HepG2 (cell line): ENCODE data around the gene PGS1. TPM values are rescaled to one million over a fixed set of nuclear protein-coding genes. Genes with fewer than 3 reads are reported as not detected.

Source experiments
- DRAP1 ChIP-seq: IDR thresholded peaks from 2 replicates; pipeline ENCODE4 v1.6.1; 2016; ENCODE audit warnings: missing genetic modification reagents, missing compliant biosample characterization
- ESRRA ChIP-seq: sonication (generic); formaldehyde crosslinking; IDR thresholded peaks from 2 replicates; pipeline ENCODE4 v1.5.1; 2020; ENCODE audit warnings: mild to moderate bottlenecking, low read depth, missing genetic modification reagents
- EZH2 ChIP-seq: conservative IDR thresholded peaks from 2 replicates; pipeline ENCODE4 v1.6.1; 2012; ENCODE audit warnings: mild to moderate bottlenecking, low read depth, low read length, moderate library complexity
- FOXK2 ChIP-seq: fragments of 450-650 bp; IDR thresholded peaks from 2 replicates; pipeline ENCODE4 v1.6.1; 2016
- HNRNPLL ChIP-seq: fragments of 200-400 bp; formaldehyde crosslinking; IDR thresholded peaks from 2 replicates; pipeline ENCODE4 v1.6.1; 2017; ENCODE audit warnings: mild to moderate bottlenecking, low read depth, low read length; ENCODE audit not compliant: poor library complexity, severe bottlenecking
- IRF1 ChIP-seq: sonication (generic); formaldehyde crosslinking; IDR thresholded peaks from 2 replicates; pipeline ENCODE4 v1.4.0; 2020; ENCODE audit warnings: low read depth, mild to moderate bottlenecking, missing genetic modification reagents
- KLF16 ChIP-seq, 2 experiments: sonication (generic) in 1 of 2; formaldehyde crosslinking in 1 of 2; IDR thresholded peaks; 2 replicates each; pipeline versions ENCODE4 v1.6.1 to v1.8.0; 2016 to 2023; ENCODE audit warnings: missing genetic modification reagents in 2 of 2, missing compliant biosample characterization in 1 of 2
- NCOA2 ChIP-seq: sonication (generic); formaldehyde crosslinking; IDR thresholded peaks from 2 replicates; pipeline ENCODE4 v1.8.0; 2022; ENCODE audit warnings: inconsistent platforms
- NFIC ChIP-seq: IDR thresholded peaks from 2 replicates; pipeline ENCODE4 v1.6.1; 2012; ENCODE audit warnings: mild to moderate bottlenecking, low read length, inconsistent platforms
- NPAS2 ChIP-seq: sonication (generic); formaldehyde crosslinking; IDR thresholded peaks from 2 replicates; pipeline ENCODE4 v1.8.0; 2022; ENCODE audit warnings: mild to moderate bottlenecking, missing genetic modification reagents, borderline replicate concordance
- SIN3A ChIP-seq: IDR thresholded peaks from 2 replicates; pipeline ENCODE4 v1.6.1; 2011; ENCODE audit warnings: low read depth, mild to moderate bottlenecking, control low read depth, low read length, borderline replicate concordance
- ZBTB1 ChIP-seq: sonication (generic); formaldehyde crosslinking; IDR thresholded peaks from 2 replicates; pipeline ENCODE4 v1.4.0; 2020; ENCODE audit warnings: missing genetic modification reagents, borderline replicate concordance
- ZBTB14 ChIP-seq: sonication (generic); formaldehyde crosslinking; IDR thresholded peaks from 2 replicates; pipeline ENCODE4 v1.4.0; 2020; ENCODE audit warnings: missing genetic modification reagents
- ZBTB25 ChIP-seq: IDR thresholded peaks from 2 replicates; pipeline ENCODE4 v1.6.1; 2018; ENCODE audit warnings: missing genetic modification reagents
- ZBTB44 ChIP-seq: sonication (generic); formaldehyde crosslinking; IDR thresholded peaks from 2 replicates; pipeline ENCODE4 v1.4.0; 2020; ENCODE audit warnings: missing genetic modification reagents
- ZFYVE20 ChIP-seq: sonication (generic); formaldehyde crosslinking; IDR thresholded peaks from 2 replicates; pipeline ENCODE4 v1.8.0; 2023; ENCODE audit warnings: low read depth, mild to moderate bottlenecking, moderate library complexity, missing genetic modification reagents, borderline replicate concordance
- ZNF180 ChIP-seq: sonication (generic); formaldehyde crosslinking; IDR thresholded peaks from 2 replicates; pipeline ENCODE4 v1.4.0; 2020; ENCODE audit warnings: low read depth, missing genetic modification reagents, borderline replicate concordance
- ZNF382 ChIP-seq: sonication (generic); formaldehyde crosslinking; IDR thresholded peaks from 2 replicates; pipeline ENCODE4 v1.5.0; 2020; ENCODE audit warnings: missing genetic modification reagents, mild to moderate bottlenecking, borderline replicate concordance
- ZNF430 ChIP-seq: sonication (generic); formaldehyde crosslinking; IDR thresholded peaks from 2 replicates; pipeline ENCODE4 v1.9.0; 2021; ENCODE audit warnings: mild to moderate bottlenecking, missing genetic modification reagents
- ZNF441 ChIP-seq: sonication (generic); formaldehyde crosslinking; IDR thresholded peaks from 2 replicates; pipeline ENCODE4 v1.7.0; 2021; ENCODE audit warnings: missing genetic modification reagents, borderline replicate concordance
- ZNF446 ChIP-seq: sonication (generic); formaldehyde crosslinking; IDR thresholded peaks from 2 replicates; pipeline ENCODE4 v1.5.0; 2020; ENCODE audit warnings: mild to moderate bottlenecking, missing genetic modification reagents
- ZNF484 ChIP-seq: sonication (generic); formaldehyde crosslinking; IDR thresholded peaks from 2 replicates; pipeline ENCODE4 v1.5.1; 2020; ENCODE audit warnings: mild to moderate bottlenecking, low read depth, missing genetic modification reagents, borderline replicate concordance
- ZNF841 ChIP-seq: sonication (generic); formaldehyde crosslinking; IDR thresholded peaks from 2 replicates; pipeline ENCODE4 v1.8.1; 2023; ENCODE audit warnings: missing genetic modification reagents, borderline replicate concordance
- ZNF878 ChIP-seq: sonication (generic); formaldehyde crosslinking; IDR thresholded peaks from 2 replicates; pipeline ENCODE4 v1.8.1; 2023; ENCODE audit warnings: mild to moderate bottlenecking, missing genetic modification reagents, moderate library complexity
- polyA plus RNA-seq, 8 experiments: library from polyadenylated mRNA; depleted of rRNA in 3 of 8; stranded (reverse) in 7 of 8; unstranded in 1 of 8; fragments of >200 nt; fragmentation: Illumina TruSeq in 4 of 8; extraction: Trizol in 4 of 8; gene quantifications; 2 replicates each; pipeline versions ENCODE4 v1.2.1 to v1.2.3, GENCODE V29; 2011 to 2016; ENCODE audit warnings: low read depth in 4 of 8, missing spikeins in 1 of 8, mixed read lengths in 1 of 8; ENCODE audit not compliant: insufficient read depth in 1 of 8
- total RNA-seq, 5 experiments: library from RNA; depleted of rRNA; stranded (reverse); fragments of >200 nt; fragmentation: Illumina TruSeq; extraction: Trizol; gene quantifications; 2 replicates each; pipeline ENCODE4 v1.2.3, GENCODE V29; 2016; ENCODE audit warnings: low read depth in 1 of 5

PGS1 gene
- total and polyA plus RNA-seq, 2 of the 13 experiments (the other 11 are each of a cell fraction or from before 2014, with no cell fraction given): 25.9 to 31.5 TPM

- TF ChIP-seq ZNF446 (peak; percentile 98), NPAS2 (CRISPR knock-in tag) (no peak), ZBTB44 (CRISPR knock-in tag) (no peak), DRAP1 (CRISPR knock-in tag) (no peak), ZNF180 (CRISPR knock-in tag) (no peak), ZNF382 (CRISPR knock-in tag) (no peak), EZH2 (no peak), NFIC (no peak), ZBTB1 (CRISPR knock-in tag) (no peak), KLF16 (CRISPR knock-in tag; IDR thresholded peaks at IDR 0.05) (peak in 1 of 2 experiments; percentile 87; a peak in 2 of 4 replicates), ZBTB14 (peak; percentile 63; the same call in 1 of the 2 replicates), ZNF841 (CRISPR knock-in tag) (peak; percentile 64; the same call in 1 of the 2 replicates), FOXK2 (no peak), ZNF484 (peak; percentile 91; the same call in 1 of the 2 replicates), ZNF878 (CRISPR knock-in tag) (no peak), ESRRA (CRISPR knock-in tag) (no peak), HNRNPLL (peak; percentile 68), ZNF430 (CRISPR knock-in tag) (peak; percentile 94), NCOA2 (peak; percentile 66; the same call in 1 of the 2 replicates), ZBTB25 (CRISPR knock-in tag) (peak; percentile 88), SIN3A (peak; percentile 98; the same call in 1 of the 2 replicates), ZFYVE20 (CRISPR knock-in tag) (no peak), IRF1 (0 out of 2 replicates have a peak, but pooled peaks have one; percentile 84), ZNF441 (peak; percentile 6; the same call in 1 of the 2 replicates)
Observed at GRCh38 chr17:78378225-78379130, at the start of gene PGS1 (continued).
